Prostate gland (tissue), 2 donors: ENCODE results near the gene AIP. TPM values are rescaled to one million over a fixed set of nuclear protein-coding genes. Genes with fewer than 3 reads are reported as not detected.

Experiments
- DNase-seq: peaks from one replicate; pipeline ENCODE4 v3.0.0-alpha.2; 2019; ENCODE audit warnings: low spot score
- H3K27ac ChIP-seq, 2 donors: fragments of 200-600 bp; sonication (generic); 2 replicates each; pipeline ENCODE4 v1.5.1; 2017 to 2019
- H3K27me3 ChIP-seq: fragments of 200-600 bp; sonication (generic); replicated peaks from 2 replicates; pipeline ENCODE4 v1.5.1; 2019; ENCODE audit not compliant: insufficient read depth
- H3K36me3 ChIP-seq, 2 donors: fragments of 200-600 bp; sonication (generic); 1 replicate in 1 of 2; 2 replicates in 1 of 2; pipeline versions ENCODE4 v1.5.1 to v1.8.1; 2017 to 2019
- H3K4me1 ChIP-seq: fragments of 200-600 bp; sonication (generic); replicated peaks from 2 replicates; pipeline ENCODE4 v1.5.1; 2019
- H3K4me3 ChIP-seq, 2 donors: fragments of 200-600 bp; sonication (generic); 2 replicates each; pipeline ENCODE4 v1.5.1; 2017 to 2019
- H3K9me3 ChIP-seq: fragments of 200-600 bp; sonication (generic); 2 replicates; pipeline ENCODE4 v1.5.1; 2017
- POLR2A ChIP-seq: fragments of 450-650 bp; IDR thresholded peaks from one replicate; pipeline ENCODE4 v1.6.1; 2016; ENCODE audit warnings: antibody characterized with exemption, mild to moderate bottlenecking
- POLR2AphosphoS5 ChIP-seq: sonication (generic); formaldehyde crosslinking; IDR thresholded peaks from one replicate; pipeline ENCODE4 v1.6.1; 2017; ENCODE audit warnings: antibody characterized with exemption
- WGBS: methylation state at CpG from one replicate; pipeline ENCODE4 v1.1.5; 2018; 5-methylcytosine and 5-hydroxymethylcytosine counted together
- intact Hi-C: fragments of 100-400 bp; cut with DNase I; formaldehyde crosslinking; loops from one replicate; pipeline ENCODE4 v1.14.2; 2022
- total RNA-seq, 2 donors: library from RNA; depleted of rRNA; stranded (reverse); fragments of >200 nt; gene quantifications; one replicate each; pipeline ENCODE4 v1.1.0, GENCODE V29; 2016
- TF ChIP-seq, protein P1 (sequence below), 4 experiments: fragments of 200-600 bp in 2 of 4; fragments of 450-650 bp in 2 of 4; sonication (generic) in 2 of 4; IDR thresholded peaks; 1 replicate in 3 of 4; 2 replicates in 1 of 4; pipeline ENCODE4 v1.5.1; 2016 to 2019; ENCODE audit warnings: antibody characterized with exemption in 4 of 4, mild to moderate bottlenecking in 2 of 4, moderate library complexity in 2 of 4

Gene AIP
- total RNA-seq, 2 donors from 2014 or later, result 63.7 to 93.7 TPM

DNA sequence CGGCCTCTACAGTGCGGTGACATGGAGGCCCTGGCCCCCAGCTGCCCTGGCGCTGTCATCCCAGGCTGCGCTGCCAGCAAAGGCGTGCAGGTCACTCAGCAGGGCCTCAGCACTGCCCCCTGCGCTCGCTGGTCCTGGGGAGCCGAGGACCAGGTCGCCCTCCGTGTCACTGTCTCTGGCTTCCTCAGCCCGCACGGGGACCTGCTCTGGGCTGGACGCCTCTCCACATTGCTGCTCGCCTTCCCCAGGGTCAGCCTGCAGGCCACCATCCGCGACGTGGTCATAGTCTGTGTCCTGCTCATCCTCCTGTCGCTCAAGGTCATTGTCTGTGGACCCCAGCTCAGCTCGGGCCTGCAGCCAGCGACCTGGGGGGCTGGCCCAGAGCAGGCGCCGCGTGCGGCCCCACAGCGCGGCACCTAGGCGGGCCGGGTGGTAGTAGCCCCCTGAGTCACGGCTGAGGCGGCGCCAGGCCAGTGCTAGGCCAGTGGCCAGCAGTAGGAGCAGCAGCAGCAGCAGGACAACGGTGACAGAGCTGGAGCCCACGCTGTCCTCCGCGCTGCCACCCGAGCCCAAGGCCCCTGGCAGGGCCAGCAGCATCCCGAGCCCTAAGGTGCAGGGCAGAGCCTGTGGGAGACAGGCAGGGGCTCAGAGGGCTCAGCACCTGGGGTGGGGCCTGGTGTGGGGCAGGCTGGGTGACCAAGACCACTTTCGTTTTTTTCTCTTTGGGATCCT is 46.9 kb upstream of the AIP start:
- TF ChIP-seq POLR2A (no peak), POLR2AphosphoS5 (no peak)
- TF ChIP-seq, protein P1, sequence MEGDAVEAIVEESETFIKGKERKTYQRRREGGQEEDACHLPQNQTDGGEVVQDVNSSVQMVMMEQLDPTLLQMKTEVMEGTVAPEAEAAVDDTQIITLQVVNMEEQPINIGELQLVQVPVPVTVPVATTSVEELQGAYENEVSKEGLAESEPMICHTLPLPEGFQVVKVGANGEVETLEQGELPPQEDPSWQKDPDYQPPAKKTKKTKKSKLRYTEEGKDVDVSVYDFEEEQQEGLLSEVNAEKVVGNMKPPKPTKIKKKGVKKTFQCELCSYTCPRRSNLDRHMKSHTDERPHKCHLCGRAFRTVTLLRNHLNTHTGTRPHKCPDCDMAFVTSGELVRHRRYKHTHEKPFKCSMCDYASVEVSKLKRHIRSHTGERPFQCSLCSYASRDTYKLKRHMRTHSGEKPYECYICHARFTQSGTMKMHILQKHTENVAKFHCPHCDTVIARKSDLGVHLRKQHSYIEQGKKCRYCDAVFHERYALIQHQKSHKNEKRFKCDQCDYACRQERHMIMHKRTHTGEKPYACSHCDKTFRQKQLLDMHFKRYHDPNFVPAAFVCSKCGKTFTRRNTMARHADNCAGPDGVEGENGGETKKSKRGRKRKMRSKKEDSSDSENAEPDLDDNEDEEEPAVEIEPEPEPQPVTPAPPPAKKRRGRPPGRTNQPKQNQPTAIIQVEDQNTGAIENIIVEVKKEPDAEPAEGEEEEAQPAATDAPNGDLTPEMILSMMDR (IDR thresholded peaks at IDR 0.05), result no peak
- H3K4me1 ChIP-seq, result peaks cover 1% of the 10 kb centered on the region
- H3K27ac ChIP-seq, result no peak overlapping the region
- no peak overlapping the region for H3K4me3 ChIP-seq
- no peak for DNase-seq
- H3K27me3 ChIP-seq, result no peaks in the 10 kb centered on the region
- intact Hi-C loops, result no loop called here
- WGBS, result 85% methylated on average over 34 of the region's 38 CpGs
- H3K9me3 ChIP-seq, result no peaks in the 10 kb centered on the region
- H3K36me3 ChIP-seq, result peaks cover 12 to 16% of the 10 kb centered on the region in 2 donors

DNA sequence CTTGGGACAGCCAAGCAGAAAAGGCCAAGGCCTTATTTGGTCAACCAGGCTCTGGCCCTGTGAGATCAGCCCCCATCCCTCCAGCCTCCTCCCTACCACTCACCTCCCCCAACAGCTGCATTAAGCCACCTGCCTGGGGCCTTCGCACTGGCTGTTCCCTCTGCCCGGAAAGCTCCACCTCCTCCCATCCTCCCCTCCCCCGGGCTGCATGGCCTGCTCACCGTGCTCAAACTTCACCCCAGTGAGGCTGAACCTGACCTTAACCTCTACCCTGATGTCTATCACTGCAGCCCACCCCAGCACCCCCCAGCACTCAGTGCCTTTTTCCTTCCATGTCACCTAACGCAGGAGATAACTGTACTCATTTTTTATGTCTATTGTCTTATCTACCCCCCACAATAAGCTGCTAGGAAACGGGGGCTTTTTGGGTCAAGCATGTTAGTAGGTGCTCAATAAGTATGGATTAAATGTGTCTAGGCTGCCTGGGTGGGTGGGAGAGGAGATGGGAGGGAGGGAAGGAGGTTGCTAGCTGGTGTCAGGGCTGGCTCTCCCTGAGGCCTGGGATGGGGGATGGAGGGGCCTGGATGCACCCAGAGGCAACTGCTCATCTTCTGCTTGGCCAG is 46.3 kb upstream of the AIP start:
- no peaks in the 10 kb centered on the region for H3K9me3 ChIP-seq
- H3K4me1 ChIP-seq, result peaks cover 8% of the 10 kb centered on the region
- DNase-seq, result no peak
- H3K36me3 ChIP-seq, result peaks cover 16 to 19% of the 10 kb centered on the region in 2 donors
- H3K27ac ChIP-seq, result peak overlapping the region in 1 of 2 donors; percentile 4
- TF ChIP-seq POLR2AphosphoS5 (no peak), POLR2A (no peak)
- intact Hi-C loops, result no loop called here
- H3K4me3 ChIP-seq, result no peak overlapping the region
- 49% methylated on average over 6 of the region's 6 CpGs for WGBS
- H3K27me3 ChIP-seq, result no peaks in the 10 kb centered on the region

DNA sequence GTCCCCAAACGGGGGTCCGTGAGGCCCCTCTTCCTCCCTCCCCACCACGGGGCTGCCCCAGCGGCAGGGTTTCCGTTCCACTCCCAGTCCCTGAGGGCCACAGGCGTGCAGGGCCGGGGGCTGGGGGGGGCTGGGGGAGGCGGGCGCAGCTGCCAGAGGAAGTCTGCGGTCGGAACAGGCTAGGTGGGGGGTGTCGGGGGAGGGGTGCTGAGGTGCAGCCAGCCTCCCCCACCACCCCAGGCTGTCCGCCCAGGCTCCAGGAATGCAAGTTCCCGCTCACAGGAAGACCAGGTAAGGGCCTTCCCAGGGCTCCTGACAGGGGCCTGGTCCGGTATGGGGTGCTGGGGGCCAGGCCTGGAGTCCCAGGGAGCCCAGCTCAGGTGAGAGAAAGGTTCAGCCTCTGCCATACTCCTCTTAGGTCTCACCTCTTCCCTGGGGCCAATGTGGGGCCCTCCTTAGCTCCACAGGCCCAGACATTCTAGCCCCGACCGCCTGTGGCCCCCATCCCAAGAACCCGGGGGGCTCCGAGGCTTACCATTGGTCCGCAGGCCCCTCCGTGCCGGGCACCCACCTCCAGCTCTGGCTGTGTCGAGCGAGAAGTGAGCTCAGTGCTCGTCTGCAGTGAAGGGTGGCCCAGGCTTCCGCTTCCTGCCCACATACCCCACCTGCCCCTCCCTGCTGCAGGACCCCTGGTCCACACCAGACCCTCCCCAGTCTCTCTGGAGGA is 45.6 kb upstream of the AIP start, which contains the start of gene PTPRCAP:
PTPRCAP (minus strand) TSS at position 601 of the 727 bp plus-strand sequence; CDS start at position 538, 63 bp downstream.
- intact Hi-C loops, result no loop called here
- peaks cover 16 to 22% of the 10 kb centered on the region in 2 donors for H3K36me3 ChIP-seq
- peak within 1 kb of the TSS; percentile 1 to 5 for H3K4me3 ChIP-seq

DNA sequence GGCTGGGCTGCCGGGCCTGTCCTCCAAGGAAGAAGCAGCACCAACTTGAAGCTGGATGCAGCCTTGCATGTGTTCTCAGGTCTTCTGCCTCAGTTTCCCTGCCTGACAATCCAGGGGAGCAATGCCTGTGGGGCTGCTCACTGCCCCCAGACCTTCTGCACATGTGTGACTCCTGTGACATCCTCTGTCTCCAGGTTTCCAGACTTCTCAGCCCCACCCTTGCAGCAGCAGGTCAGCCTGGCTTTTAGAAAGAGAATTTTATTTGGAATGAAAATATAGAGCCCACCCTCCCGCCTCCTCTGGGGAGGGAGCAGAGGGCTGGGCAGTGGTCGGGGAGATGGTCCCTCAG is 45.0 kb upstream of the AIP start:
- no peak overlapping the region for H3K27ac ChIP-seq
- TF ChIP-seq POLR2A (no peak), POLR2AphosphoS5 (no peak)
- TF ChIP-seq, protein P1 (IDR thresholded peaks at IDR 0.05), result no peak
- no peak for DNase-seq
- H3K36me3 ChIP-seq, result peaks cover 13 to 22% of the 10 kb centered on the region in 2 donors
- peaks cover 16% of the 10 kb centered on the region for H3K4me1 ChIP-seq
- WGBS, result 68% methylated on average over 3 of the region's 3 CpGs
- peak overlapping the region; percentile 1 to 5 for H3K4me3 ChIP-seq
- intact Hi-C loops, result no loop called here
- no peaks in the 10 kb centered on the region for H3K27me3 ChIP-seq
- no peaks in the 10 kb centered on the region for H3K9me3 ChIP-seq

More for the DNA sequence above, 45.6 kb upstream of the AIP start, which contains the start of gene PTPRCAP:
- Histone ChIP-seq H3K9me3 (no peaks in the 10 kb centered on the region), H3K27me3 (no peaks in the 10 kb centered on the region), H3K4me1 (peaks cover 13% of the 10 kb centered on the region), H3K27ac (peak within 1 kb of the TSS in 1 of 2 donors; percentile 4)
- no peak for DNase-seq
- TF ChIP-seq POLR2AphosphoS5, result no peak
- TF ChIP-seq POLR2A, result no peak
- TF ChIP-seq, protein P1 (IDR thresholded peaks at IDR 0.05), result no peak
- WGBS, result 72% methylated on average over 14 of the region's 26 CpGs
